HEK293 (cell line): ENCODE measurements around the gene LINS1.

ENCODE experiments used
- GLI2 ChIP-seq: fragments of 450-650 bp; formaldehyde crosslinking; IDR thresholded peaks from 2 replicates; pipeline ENCODE4; 2017; ENCODE audit warnings: missing biosample characterization, missing genetic modification characterization, low read depth, borderline replicate concordance
- HOXA7 ChIP-seq: sonication (generic); formaldehyde crosslinking; IDR thresholded peaks from 2 replicates; pipeline ENCODE4 v1.8.1; 2022; ENCODE audit warnings: missing genetic modification reagents, borderline replicate concordance
- PRDM10 ChIP-seq: fragments of 450-650 bp; formaldehyde crosslinking; IDR thresholded peaks from 2 replicates; pipeline ENCODE4 v1.5.1; 2016; ENCODE audit warnings: missing biosample characterization, missing genetic modification characterization
- REPIN1 ChIP-seq: fragments of 450-650 bp; formaldehyde crosslinking; IDR thresholded peaks from 2 replicates; pipeline ENCODE4 v1.5.1; 2017; ENCODE audit warnings: missing biosample characterization, missing genetic modification characterization, low read depth
- REST ChIP-seq: fragments of 450-650 bp; formaldehyde crosslinking; IDR thresholded peaks from 2 replicates; pipeline ENCODE4 v1.5.1; 2016; ENCODE audit warnings: missing biosample characterization, missing genetic modification characterization
- TCF7L2 ChIP-seq: IDR thresholded peaks from 2 replicates; pipeline ENCODE4 v1.6.1; 2011; ENCODE audit warnings: low read depth, mild to moderate bottlenecking, inconsistent platforms, low read length, moderate library complexity, borderline replicate concordance
- ZBTB11 ChIP-seq: fragments of 450-650 bp; formaldehyde crosslinking; conservative IDR thresholded peaks from 2 replicates; pipeline ENCODE4 v1.5.1; 2016; ENCODE audit warnings: low read depth, missing biosample characterization, missing genetic modification characterization
- ZEB2 ChIP-seq: fragments of 450-650 bp; formaldehyde crosslinking; IDR thresholded peaks from 2 replicates; pipeline ENCODE4 v1.5.1; 2016; ENCODE audit warnings: missing biosample characterization, missing genetic modification characterization
- ZNF404 ChIP-seq: fragments of 450-650 bp; formaldehyde crosslinking; IDR thresholded peaks from 2 replicates; pipeline ENCODE4 v1.5.1; 2017; ENCODE audit warnings: missing biosample characterization, missing genetic modification characterization
- ZNF449 ChIP-seq: fragments of 450-650 bp; formaldehyde crosslinking; IDR thresholded peaks from 2 replicates; pipeline ENCODE4 v1.5.1; 2017; ENCODE audit warnings: missing biosample characterization, mild to moderate bottlenecking, missing genetic modification characterization, moderate library complexity
- ZNF776 ChIP-seq: fragments of 450-650 bp; formaldehyde crosslinking; IDR thresholded peaks from 2 replicates; pipeline ENCODE4 v1.5.0; 2017; ENCODE audit warnings: missing biosample characterization, missing genetic modification characterization, borderline replicate concordance
- TF ChIP-seq, protein P1 (sequence below): fragments of 450-650 bp; formaldehyde crosslinking; IDR thresholded peaks from 2 replicates; pipeline ENCODE4 v1.5.1; 2016; ENCODE audit warnings: missing biosample characterization, missing genetic modification characterization, borderline replicate concordance
- TF ChIP-seq, protein P2 (sequence below): fragments of 450-650 bp; formaldehyde crosslinking; IDR thresholded peaks from 2 replicates; pipeline ENCODE4 v1.5.1; 2016; ENCODE audit warnings: missing biosample characterization, missing genetic modification characterization
- TF ChIP-seq, protein P3 (sequence below): fragments of 450-650 bp; formaldehyde crosslinking; IDR thresholded peaks from 2 replicates; pipeline ENCODE4 v1.5.1; 2016; ENCODE audit warnings: missing biosample characterization, missing genetic modification characterization, borderline replicate concordance

DNA sequence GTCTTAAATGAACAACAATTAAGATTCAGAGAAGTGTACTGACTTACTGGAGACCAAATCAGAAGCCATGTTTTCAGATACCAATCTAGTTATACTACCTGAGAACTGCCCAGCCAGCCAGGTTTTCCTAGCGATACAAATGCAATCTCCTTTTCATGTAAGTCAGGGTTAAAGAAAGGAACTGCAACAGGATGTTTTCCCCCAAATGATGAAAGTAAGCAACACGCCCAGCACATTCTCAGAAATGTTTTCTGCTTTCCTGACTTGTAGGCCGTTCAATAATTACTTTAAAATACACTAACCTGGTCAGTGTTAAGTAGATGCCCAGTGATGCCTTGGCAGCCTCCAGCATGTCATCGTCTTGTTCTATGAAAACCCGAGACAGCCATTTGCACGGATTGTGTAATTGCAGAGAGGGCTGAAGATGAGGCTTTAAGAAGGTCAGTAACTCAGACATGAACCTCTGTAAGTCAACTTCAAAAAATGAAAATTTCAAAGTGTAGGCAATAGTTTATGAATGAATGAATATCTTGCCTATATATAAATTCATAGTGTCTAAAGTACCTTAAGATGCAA lies 30.3 kb downstream of the LINS1 start:
- TF ChIP-seq ZNF449 (no peak), ZNF404 (no peak), REST (tag by site-specific recombination) (no peak), REPIN1 (tag by site-specific recombination) (no peak), GLI2 (tag by site-specific recombination) (no peak), TCF7L2 (no peak), ZBTB11 (no peak), ZEB2 (tag by site-specific recombination) (no peak), PRDM10 (no peak), HOXA7 (CRISPR knock-in tag) (no peak), ZNF776 (no peak)
- TF ChIP-seq, protein P1, sequence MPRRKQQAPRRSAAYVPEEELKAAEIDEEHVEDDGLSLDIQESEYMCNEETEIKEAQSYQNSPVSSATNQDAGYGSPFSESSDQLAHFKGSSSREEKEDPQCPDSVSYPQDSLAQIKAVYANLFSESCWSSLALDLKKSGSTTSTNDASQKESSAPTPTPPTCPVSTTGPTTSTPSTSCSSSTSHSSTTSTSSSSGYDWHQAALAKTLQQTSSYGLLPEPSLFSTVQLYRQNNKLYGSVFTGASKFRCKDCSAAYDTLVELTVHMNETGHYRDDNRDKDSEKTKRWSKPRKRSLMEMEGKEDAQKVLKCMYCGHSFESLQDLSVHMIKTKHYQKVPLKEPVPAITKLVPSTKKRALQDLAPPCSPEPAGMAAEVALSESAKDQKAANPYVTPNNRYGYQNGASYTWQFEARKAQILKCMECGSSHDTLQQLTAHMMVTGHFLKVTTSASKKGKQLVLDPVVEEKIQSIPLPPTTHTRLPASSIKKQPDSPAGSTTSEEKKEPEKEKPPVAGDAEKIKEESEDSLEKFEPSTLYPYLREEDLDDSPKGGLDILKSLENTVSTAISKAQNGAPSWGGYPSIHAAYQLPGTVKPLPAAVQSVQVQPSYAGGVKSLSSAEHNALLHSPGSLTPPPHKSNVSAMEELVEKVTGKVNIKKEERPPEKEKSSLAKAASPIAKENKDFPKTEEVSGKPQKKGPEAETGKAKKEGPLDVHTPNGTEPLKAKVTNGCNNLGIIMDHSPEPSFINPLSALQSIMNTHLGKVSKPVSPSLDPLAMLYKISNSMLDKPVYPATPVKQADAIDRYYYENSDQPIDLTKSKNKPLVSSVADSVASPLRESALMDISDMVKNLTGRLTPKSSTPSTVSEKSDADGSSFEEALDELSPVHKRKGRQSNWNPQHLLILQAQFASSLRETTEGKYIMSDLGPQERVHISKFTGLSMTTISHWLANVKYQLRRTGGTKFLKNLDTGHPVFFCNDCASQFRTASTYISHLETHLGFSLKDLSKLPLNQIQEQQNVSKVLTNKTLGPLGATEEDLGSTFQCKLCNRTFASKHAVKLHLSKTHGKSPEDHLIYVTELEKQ (tag by site-specific recombination), result no peak
- TF ChIP-seq, protein P2, sequence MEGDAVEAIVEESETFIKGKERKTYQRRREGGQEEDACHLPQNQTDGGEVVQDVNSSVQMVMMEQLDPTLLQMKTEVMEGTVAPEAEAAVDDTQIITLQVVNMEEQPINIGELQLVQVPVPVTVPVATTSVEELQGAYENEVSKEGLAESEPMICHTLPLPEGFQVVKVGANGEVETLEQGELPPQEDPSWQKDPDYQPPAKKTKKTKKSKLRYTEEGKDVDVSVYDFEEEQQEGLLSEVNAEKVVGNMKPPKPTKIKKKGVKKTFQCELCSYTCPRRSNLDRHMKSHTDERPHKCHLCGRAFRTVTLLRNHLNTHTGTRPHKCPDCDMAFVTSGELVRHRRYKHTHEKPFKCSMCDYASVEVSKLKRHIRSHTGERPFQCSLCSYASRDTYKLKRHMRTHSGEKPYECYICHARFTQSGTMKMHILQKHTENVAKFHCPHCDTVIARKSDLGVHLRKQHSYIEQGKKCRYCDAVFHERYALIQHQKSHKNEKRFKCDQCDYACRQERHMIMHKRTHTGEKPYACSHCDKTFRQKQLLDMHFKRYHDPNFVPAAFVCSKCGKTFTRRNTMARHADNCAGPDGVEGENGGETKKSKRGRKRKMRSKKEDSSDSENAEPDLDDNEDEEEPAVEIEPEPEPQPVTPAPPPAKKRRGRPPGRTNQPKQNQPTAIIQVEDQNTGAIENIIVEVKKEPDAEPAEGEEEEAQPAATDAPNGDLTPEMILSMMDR (tag by site-specific recombination), result no peak
- TF ChIP-seq, protein P3, sequence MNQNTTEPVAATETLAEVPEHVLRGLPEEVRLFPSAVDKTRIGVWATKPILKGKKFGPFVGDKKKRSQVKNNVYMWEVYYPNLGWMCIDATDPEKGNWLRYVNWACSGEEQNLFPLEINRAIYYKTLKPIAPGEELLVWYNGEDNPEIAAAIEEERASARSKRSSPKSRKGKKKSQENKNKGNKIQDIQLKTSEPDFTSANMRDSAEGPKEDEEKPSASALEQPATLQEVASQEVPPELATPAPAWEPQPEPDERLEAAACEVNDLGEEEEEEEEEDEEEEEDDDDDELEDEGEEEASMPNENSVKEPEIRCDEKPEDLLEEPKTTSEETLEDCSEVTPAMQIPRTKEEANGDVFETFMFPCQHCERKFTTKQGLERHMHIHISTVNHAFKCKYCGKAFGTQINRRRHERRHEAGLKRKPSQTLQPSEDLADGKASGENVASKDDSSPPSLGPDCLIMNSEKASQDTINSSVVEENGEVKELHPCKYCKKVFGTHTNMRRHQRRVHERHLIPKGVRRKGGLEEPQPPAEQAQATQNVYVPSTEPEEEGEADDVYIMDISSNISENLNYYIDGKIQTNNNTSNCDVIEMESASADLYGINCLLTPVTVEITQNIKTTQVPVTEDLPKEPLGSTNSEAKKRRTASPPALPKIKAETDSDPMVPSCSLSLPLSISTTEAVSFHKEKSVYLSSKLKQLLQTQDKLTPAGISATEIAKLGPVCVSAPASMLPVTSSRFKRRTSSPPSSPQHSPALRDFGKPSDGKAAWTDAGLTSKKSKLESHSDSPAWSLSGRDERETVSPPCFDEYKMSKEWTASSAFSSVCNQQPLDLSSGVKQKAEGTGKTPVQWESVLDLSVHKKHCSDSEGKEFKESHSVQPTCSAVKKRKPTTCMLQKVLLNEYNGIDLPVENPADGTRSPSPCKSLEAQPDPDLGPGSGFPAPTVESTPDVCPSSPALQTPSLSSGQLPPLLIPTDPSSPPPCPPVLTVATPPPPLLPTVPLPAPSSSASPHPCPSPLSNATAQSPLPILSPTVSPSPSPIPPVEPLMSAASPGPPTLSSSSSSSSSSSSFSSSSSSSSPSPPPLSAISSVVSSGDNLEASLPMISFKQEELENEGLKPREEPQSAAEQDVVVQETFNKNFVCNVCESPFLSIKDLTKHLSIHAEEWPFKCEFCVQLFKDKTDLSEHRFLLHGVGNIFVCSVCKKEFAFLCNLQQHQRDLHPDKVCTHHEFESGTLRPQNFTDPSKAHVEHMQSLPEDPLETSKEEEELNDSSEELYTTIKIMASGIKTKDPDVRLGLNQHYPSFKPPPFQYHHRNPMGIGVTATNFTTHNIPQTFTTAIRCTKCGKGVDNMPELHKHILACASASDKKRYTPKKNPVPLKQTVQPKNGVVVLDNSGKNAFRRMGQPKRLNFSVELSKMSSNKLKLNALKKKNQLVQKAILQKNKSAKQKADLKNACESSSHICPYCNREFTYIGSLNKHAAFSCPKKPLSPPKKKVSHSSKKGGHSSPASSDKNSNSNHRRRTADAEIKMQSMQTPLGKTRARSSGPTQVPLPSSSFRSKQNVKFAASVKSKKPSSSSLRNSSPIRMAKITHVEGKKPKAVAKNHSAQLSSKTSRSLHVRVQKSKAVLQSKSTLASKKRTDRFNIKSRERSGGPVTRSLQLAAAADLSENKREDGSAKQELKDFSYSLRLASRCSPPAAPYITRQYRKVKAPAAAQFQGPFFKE (tag by site-specific recombination), result no peak
